Activated effector memory CD4-positive, alpha-beta T cell treated with anti-CD3 and anti-CD28 coated beads, Interleukin-2, amount 50 U/mL, for 16 hours (primary cell): ENCODE results near the gene DENND2A.
"Not testable (repeated sequence)": the region's sequence is repeated elsewhere in the genome, so short reads cannot be mapped to it uniquely, and the experiment has no call there.

Experiments
- DNase-seq: peaks from one replicate; pipeline ENCODE4 v3.0.0-alpha.2; 2020

DENND2A gene

GRCh38 chr7:140540136-140540777, 100.4 kb downstream of the DENND2A start:
- no peak for DNase-seq

GRCh38 chr7:140539461-140539860, 101.2 kb downstream of the DENND2A start:
- DNase-seq = peak; percentile 24

GRCh38 chr7:140537750-140538482, 102.7 kb downstream of the DENND2A start:
- no peak for DNase-seq

- DNase-seq = no peak
These were observed 105.9 kb downstream of the DENND2A start for GRCh38 chr7:140534743-140535142.

GRCh38 chr7:140533394-140533872, 107.2 kb downstream of the DENND2A start:
- DNase-seq = no peak

- not testable (repeated sequence) for DNase-seq
These were observed 111.2 kb downstream of the DENND2A start for GRCh38 chr7:140529428-140529827.

GRCh38 chr7:140526787-140527664, 113.6 kb downstream of the DENND2A start:
- no peak for DNase-seq

DNA sequence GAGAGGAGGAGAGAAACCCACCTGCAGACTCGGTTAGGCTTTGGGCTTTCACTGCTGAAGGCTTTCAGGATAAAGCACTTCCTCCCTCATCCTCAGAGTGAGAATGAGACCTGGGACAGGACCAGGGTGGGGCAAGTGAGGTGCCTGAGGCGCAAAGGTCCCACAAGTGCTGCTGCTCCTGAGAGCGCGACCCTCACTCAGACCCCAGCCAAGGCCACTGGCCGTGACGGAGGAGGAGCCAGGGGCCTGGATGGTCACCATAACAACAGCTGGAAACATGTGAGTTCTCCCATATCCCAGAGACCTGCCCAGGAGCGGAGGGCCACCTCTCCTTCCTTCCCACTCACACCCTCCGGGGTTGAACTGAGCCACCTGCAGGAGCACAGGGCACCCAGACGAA, 114.4 kb downstream of the DENND2A start:
- DNase-seq = no peak

- DNase-seq = peak; percentile 69
These were observed 114.9 kb downstream of the DENND2A start for GRCh38 chr7:140525743-140526142.

DNA sequence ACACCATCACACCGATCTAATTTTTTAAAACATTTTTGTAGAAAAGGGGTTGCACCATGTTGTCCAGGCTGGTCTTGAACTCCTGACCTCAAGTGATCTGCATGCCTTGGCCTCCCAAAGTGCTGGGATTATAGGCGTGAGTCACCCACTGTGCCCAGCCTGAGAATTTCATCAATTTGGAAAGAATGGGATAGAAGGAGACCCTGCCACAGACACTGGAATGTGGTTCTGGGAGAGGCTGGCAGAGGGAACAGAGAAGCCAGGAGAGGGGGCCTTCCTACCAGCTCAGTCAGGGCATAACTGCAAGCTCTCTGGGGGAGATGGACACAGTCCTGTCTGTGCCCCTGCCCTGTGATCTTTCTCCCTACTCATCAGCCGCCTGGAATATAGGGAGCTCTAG, 119.2 kb downstream of the DENND2A start:
- no peak for DNase-seq

DNA sequence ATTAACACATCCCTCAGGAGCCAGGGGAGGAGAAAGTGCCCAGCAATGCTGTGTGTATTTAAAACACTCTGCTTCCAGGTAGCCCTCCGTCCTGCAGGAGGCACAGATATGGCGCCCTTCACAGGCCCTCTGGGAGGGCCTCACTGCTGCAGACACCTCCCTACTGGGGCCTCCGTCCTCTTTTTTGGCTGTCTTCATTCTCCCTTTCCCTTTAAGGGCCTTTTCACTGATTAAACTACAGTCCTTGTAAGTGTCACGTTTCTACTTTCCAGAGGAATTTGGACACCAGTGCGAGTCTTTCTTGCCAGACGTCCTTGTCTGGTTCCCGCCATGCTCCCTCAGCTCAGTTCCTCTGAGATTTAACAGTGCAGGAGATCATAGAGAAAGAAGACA, 121.6 kb downstream of the DENND2A start:
- DNase-seq = no peak

DNA sequence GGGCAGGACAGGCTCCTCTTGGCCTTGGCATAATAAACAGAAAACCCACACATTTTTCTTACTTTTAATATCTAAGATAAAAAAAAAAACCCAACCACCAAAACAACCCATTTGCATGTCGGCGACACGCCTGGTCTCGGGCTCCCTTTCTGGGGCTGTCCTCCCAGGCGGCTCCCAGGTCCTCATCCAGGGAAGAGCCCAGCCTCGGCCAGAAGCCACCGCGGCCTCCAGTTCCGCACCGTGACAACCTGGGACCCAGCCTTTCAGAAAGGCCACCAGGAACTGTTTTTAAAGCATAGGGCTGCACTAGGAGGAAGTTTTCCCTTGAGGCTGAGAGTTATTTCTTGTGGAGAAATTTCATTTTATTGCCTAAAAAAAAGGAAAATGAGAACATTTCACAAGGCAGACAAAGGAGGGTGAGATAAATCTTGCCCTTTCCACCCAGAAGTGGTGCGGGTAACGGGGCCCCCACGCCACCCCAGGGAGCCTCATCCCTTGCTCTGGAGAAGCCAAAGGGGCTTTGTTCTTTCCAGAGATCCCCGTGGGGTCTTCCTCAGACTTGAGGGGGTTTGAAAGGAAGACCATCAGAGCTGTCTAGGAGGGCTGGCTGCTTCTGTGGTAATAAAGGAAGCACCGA, 122.1 kb downstream of the DENND2A start:
- DNase-seq = no peak

DNA sequence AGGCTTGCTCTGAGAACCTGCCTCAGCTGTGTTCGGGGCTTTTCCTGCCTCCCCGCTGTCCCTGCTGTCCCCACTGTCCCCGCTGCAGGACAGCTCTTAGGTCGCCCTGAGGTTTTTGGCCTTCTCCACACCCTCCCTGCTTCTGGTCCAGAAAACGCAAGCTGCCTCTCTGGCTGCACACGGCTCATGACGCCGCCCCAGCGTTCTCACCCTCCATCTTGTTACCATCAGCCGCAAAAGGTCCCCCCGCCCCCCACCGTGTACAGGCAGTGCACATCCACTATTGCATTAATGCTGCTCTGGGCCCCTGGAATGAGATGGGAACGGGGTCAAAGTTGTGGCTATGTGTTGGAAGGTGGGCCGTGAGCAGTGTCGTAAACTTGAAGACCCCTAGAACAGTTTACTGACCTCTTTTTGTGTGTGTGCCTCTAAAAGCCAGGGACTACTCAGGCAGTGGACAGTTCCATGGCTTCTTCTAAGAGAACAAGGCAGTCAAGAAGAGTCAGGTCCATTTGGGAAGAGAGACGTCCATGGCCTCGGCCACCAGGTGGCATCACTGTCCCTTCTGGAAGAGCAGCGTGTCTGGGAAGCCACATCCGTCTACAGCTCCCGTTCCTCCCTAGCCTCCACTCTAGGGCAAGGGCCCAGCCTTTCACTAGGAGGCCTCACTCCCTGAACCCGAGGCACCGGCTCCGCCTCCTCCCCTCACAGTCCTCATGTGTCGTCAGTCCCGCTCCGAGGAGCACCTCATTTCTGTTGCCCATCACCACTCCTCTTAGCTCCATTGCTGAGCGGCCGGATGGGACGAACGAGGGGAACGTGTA, 122.9 kb downstream of the DENND2A start:
- DNase-seq = peak; percentile 85

DNA sequence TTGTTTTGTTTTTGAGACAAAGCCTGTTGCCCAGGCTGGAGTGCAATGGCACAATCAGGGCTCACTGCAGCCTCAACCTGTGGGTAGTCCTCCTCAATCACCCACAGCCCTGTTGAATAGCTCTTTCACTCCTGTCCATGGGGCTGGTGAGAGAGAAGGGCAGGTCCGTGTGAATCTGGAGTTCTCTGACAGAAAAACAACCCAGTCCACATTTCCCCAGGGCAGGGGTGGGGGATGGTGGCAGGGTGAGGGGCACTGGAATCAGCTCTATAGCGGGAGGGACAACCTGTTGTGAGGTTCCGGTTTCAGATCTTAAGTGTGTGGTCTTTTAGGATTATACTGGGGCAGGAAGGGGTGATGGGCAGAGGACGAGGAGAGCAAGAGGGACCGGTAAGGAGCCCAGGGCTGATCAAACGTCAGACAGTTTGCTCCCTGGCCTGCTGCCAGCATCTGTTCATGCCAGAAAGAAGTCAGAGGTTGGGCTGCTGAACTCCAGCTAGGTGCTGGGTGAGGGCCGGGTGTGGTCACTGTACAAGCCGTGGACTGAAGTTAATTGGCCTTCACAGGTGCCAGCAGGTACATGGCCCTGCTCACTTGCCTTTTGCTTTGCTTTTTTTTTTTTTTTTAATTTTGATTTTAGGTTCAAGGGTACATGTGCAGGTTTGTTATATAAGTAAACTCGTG, 128.2 kb downstream of the DENND2A start:
- no peak for DNase-seq

DNA sequence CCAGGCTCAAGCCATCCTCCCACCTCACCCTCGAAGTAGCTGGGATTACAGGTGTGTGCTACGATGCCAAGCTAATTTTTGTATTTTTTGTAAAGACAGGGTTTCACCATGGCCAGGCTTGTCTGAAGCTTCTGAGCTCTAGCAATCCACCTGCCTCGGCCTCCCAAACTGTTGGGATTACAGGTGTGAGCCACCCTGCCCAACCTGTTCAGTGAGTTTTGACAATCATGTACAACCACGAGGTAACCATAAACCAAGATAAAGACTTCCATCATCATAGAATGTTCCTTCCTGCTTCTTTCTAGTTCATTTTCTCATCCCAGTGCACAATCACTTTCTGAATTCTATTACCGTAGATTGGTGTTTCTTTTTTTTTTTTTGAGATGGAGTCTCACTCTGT, 130.8 kb downstream of the DENND2A start:
- DNase-seq = no peak

DNA sequence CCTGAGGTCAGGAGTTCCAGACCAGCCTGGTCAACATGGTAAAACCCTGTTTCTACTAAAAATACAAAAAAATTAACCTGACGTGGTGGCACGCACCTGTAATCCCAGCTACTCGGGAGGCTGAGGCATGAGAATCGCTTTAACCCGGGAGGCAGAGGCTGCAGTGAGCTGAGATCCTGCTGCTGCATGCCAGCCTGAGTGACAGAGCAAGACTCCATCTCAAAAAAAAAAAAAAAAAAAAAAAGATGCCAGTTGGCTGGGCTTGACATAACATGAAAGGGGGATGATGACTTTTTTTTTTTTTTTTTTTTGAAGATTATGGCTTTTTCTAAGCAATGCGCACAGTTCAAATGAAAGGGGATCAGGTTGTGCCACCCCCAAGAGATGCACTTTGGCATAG, 133.1 kb downstream of the DENND2A start:
- DNase-seq = not testable (repeated sequence)

DNA sequence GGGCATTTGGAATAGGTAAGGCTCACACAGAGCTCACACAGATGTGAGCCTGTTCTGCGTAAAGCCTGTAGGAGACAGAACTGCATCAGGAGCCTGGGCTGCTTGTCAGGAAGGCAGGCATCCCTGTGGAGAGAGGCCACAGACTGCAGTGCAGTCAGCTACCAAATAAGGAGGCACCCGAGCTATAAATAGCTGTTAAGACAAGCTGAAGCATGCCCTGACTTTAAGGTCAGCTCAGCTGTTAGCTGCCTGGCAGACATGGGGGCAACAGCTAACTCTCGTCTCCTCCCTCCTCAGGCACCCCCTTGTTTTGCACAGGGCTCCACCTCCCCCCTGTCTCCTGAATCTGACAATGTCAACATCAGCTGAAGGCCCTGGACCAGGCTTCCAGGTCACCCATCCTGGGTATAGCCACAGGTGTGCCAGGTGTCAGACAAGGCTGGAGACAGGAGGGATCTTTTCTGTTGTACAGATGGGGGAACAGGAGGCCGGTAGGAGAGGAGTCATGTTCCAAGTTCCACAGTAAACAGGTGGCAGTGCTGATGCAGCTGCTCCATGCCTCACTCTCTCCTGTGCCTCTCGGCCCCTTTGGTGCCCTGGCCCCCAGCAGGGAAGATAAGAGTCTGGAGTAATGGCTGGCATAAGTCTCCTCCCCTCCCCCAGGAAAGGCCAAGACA, 133.7 kb downstream of the DENND2A start:
- DNase-seq = no peak

GRCh38 chr7:140501966-140502365, 138.6 kb downstream of the DENND2A start:
- DNase-seq = no peak

- DNase-seq = not testable (repeated sequence)
These were observed 142.8 kb downstream of the DENND2A start for GRCh38 chr7:140497807-140498206.

DNA sequence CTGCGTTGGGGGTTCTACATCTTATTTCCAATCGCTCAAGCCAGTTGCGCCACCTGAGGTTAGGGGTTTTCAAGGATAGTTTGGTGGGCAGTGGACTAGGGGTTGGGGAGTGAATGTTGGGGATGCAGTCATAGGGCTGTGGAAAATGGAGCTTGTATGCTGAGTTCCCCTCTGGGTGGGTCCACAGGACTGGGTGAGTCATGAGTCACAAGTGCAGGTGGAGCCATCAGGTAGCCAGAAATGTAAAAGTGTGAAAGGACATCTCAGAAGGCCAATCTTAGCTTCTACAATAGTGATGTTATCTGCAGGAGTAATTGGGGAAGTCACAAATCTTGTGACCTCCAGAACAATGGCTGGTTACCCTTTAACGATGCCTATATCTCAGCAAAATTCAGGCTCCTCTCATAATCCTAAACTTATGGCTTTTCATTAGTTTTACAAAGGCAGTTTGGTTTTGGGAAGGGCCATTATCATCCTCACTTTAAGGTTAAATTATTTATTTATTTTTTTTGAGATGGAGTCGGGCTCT, 143.3 kb downstream of the DENND2A start:
- no peak for DNase-seq
